CD4-positive, CD25-positive, alpha-beta regulatory T cell (primary cell): ENCODE results near the gene SLCO2B1. TPM values are rescaled to one million over a fixed set of nuclear protein-coding genes. Genes with fewer than 3 reads are reported as not detected.
A peak's percentile ranks its signal among the peaks of the same experiment; 100 is the strongest.

Experiments
- ATAC-seq, 2 donors: fragments of 150-1000 bp; cut with Tn5 transposase; one replicate each; pipeline ENCODE4 v1.10.0; 2021; ENCODE audit warnings: low read depth in 2 of 2, moderate number of reproducible peaks in 2 of 2, moderate library complexity in 1 of 2
- DNase-seq, 3 donors: peaks; one replicate each; pipeline versions ENCODE4 v3.0.0 to v3.0.0-alpha.2; 2012 to 2022; ENCODE audit warnings: mixed read lengths in 1 of 3
- H3K27ac ChIP-seq: one replicate; pipeline ENCODE4 v1.7.0; 2013; ENCODE audit warnings: mild to moderate bottlenecking, low read length; ENCODE audit not compliant: insufficient read depth, poor library complexity, severe bottlenecking
- H3K27me3 ChIP-seq: one replicate; pipeline ENCODE4 v1.7.0; 2013; ENCODE audit warnings: low read length; ENCODE audit not compliant: control insufficient read depth, insufficient read depth
- H3K36me3 ChIP-seq: one replicate; pipeline ENCODE4 v1.7.0; 2013; ENCODE audit warnings: mild to moderate bottlenecking, low read length, moderate library complexity; ENCODE audit not compliant: control insufficient read depth, insufficient read depth
- H3K4me1 ChIP-seq: 2 replicates; pipeline ENCODE4 v1.7.0; 2013; ENCODE audit warnings: mild to moderate bottlenecking, low read length; ENCODE audit not compliant: insufficient read depth, control insufficient read depth, poor library complexity, severe bottlenecking
- H3K4me3 ChIP-seq: one replicate; pipeline ENCODE4 v1.7.0; 2013; ENCODE audit warnings: low read depth, mild to moderate bottlenecking, low read length, moderate library complexity
- H3K9me3 ChIP-seq, 2 experiments: 1 replicate in 1 of 2; 2 replicates in 1 of 2; pipeline ENCODE4 v1.7.0; 2013; ENCODE audit warnings: low read length in 2 of 2, mild to moderate bottlenecking in 1 of 2, moderate library complexity in 1 of 2; ENCODE audit not compliant: control insufficient read depth in 2 of 2
- H3K27ac Mint-ChIP-seq, 3 donors: one replicate each; pipeline ENCODE4 v1.8.0; 2020 to 2022; ENCODE audit warnings: mild to moderate bottlenecking in 3 of 3, mixed read lengths in 3 of 3, moderate library complexity in 2 of 3
- H3K27me3 Mint-ChIP-seq: one replicate; pipeline ENCODE4 v1.8.0; 2022; ENCODE audit warnings: mild to moderate bottlenecking, mixed read lengths
- H3K36me3 Mint-ChIP-seq: one replicate; pipeline ENCODE4 v1.8.0; 2020; ENCODE audit warnings: mixed read lengths
- H3K4me1 Mint-ChIP-seq, 4 donors: one replicate each; pipeline ENCODE4 v1.8.0; 2020 to 2022; ENCODE audit warnings: mixed read lengths in 4 of 4, mild to moderate bottlenecking in 1 of 4
- H3K4me3 Mint-ChIP-seq, 4 donors: one replicate each; pipeline ENCODE4 v1.8.0; 2020 to 2022; ENCODE audit warnings: mild to moderate bottlenecking in 4 of 4, mixed read lengths in 4 of 4, moderate library complexity in 3 of 4
- H3K9me3 Mint-ChIP-seq, 7 donors: one replicate each; pipeline ENCODE4 v1.8.0; 2020 to 2022; ENCODE audit warnings: mixed read lengths in 7 of 7, mild to moderate bottlenecking in 3 of 7, moderate library complexity in 2 of 7
- polyA plus RNA-seq, 4 donors: library from polyadenylated mRNA; unstranded; fragments of 300-500 nt; fragmentation: Illumina TruSeq; gene quantifications; one replicate each; pipeline ENCODE4 v1.2.3, GENCODE V29; 2021
- total RNA-seq: library from RNA; stranded (reverse); gene quantifications from one replicate; pipeline ENCODE4 v1.2.3, GENCODE V29; 2022

The SLCO2B1 gene
- total and polyA plus RNA-seq, 5 donors from 2014 or later: not detected

GRCh38 chr11:75152651-75153427 lies 1.9 kb downstream of the SLCO2B1 start:
- H3K9me3 ChIP-seq: no peaks in the 10 kb centered on the region
- Mint-ChIP-seq H3K27me3 (peaks cover 4% of the 10 kb centered on the region), H3K4me1 (no peaks in the 10 kb centered on the region), H3K27ac (peak overlapping the region in 2 of 3 donors; percentile 20), H3K9me3 (no peaks in the 10 kb centered on the region), H3K4me3 (no peak overlapping the region), H3K36me3 (no peaks in the 10 kb centered on the region)
- DNase-seq (no peak), ATAC-seq (no peak)
- H3K4me1 ChIP-seq: no peaks in the 10 kb centered on the region
- H3K36me3 ChIP-seq: no peaks in the 10 kb centered on the region
- H3K27ac ChIP-seq: no peak overlapping the region
- H3K27me3 ChIP-seq: no peaks in the 10 kb centered on the region
- H3K4me3 ChIP-seq: no peak overlapping the region

- H3K27ac Mint-ChIP-seq: peak overlapping the region in 1 of 3 donors; percentile 56
- DNase-seq (no peak), ATAC-seq (no peak)
- no peak overlapping the region for H3K4me3 Mint-ChIP-seq
- H3K36me3 Mint-ChIP-seq: no peaks in the 10 kb centered on the region
- H3K9me3 ChIP-seq: no peaks in the 10 kb centered on the region
- H3K36me3 ChIP-seq: no peaks in the 10 kb centered on the region
- no peak overlapping the region for H3K4me3 ChIP-seq
- H3K27me3 Mint-ChIP-seq: peaks cover 4% of the 10 kb centered on the region
- H3K9me3 Mint-ChIP-seq: no peaks in the 10 kb centered on the region
- H3K27ac ChIP-seq: no peak overlapping the region
- H3K27me3 ChIP-seq: no peaks in the 10 kb centered on the region
- no peaks in the 10 kb centered on the region for H3K4me1 Mint-ChIP-seq
- H3K4me1 ChIP-seq: no peaks in the 10 kb centered on the region
Observed at GRCh38 chr11:75154646-75155569, 4.0 kb downstream of the SLCO2B1 start.

GRCh38 chr11:75155570-75156422 lies 4.9 kb downstream of the SLCO2B1 start:
- no peak for ATAC-seq

GRCh38 chr11:75158241-75158640 lies 7.3 kb downstream of the SLCO2B1 start:
- H3K27ac Mint-ChIP-seq: no peak overlapping the region
- no peaks in the 10 kb centered on the region for H3K36me3 ChIP-seq

More at GRCh38 chr11:75155570-75156422, 4.9 kb downstream of the SLCO2B1 start:
- no peak overlapping the region for H3K27ac ChIP-seq
- Mint-ChIP-seq H3K4me3 (no peak overlapping the region), H3K36me3 (no peaks in the 10 kb centered on the region), H3K27me3 (peaks cover 8% of the 10 kb centered on the region), H3K27ac (peak overlapping the region in 1 of 3 donors; percentile 93), H3K9me3 (peaks cover 0 to 3% (median 0%) of the 10 kb centered on the region in 7 donors), H3K4me1 (no peaks in the 10 kb centered on the region)
- H3K9me3 ChIP-seq: no peaks in the 10 kb centered on the region
- no peaks in the 10 kb centered on the region for H3K4me1 ChIP-seq
- no peak overlapping the region for H3K4me3 ChIP-seq
- no peaks in the 10 kb centered on the region for H3K36me3 ChIP-seq
- DNase-seq: no peak
- H3K27me3 ChIP-seq: no peaks in the 10 kb centered on the region

GRCh38 chr11:75158696-75159150 lies 7.8 kb downstream of the SLCO2B1 start:
- no peaks in the 10 kb centered on the region for H3K36me3 ChIP-seq
- ATAC-seq (no peak), DNase-seq (no peak)
- H3K9me3 ChIP-seq: no peaks in the 10 kb centered on the region
- Mint-ChIP-seq H3K36me3 (no peaks in the 10 kb centered on the region), H3K9me3 (peaks cover 0 to 7% (median 0%) of the 10 kb centered on the region in 7 donors), H3K27me3 (peaks cover 8% of the 10 kb centered on the region), H3K4me3 (no peak overlapping the region), H3K4me1 (peaks cover 0 to 2% (median 0%) of the 10 kb centered on the region in 4 donors), H3K27ac (no peak overlapping the region)
- H3K27ac ChIP-seq: no peak overlapping the region
- H3K4me3 ChIP-seq: no peak overlapping the region
- no peaks in the 10 kb centered on the region for H3K4me1 ChIP-seq
- no peaks in the 10 kb centered on the region for H3K27me3 ChIP-seq

More at GRCh38 chr11:75158241-75158640, 7.3 kb downstream of the SLCO2B1 start:
- Histone ChIP-seq H3K4me1 (no peaks in the 10 kb centered on the region), H3K27ac (no peak overlapping the region), H3K27me3 (no peaks in the 10 kb centered on the region), H3K4me3 (no peak overlapping the region), H3K9me3 (no peaks in the 10 kb centered on the region)
- DNase-seq: no peak
- ATAC-seq: no peak
- Mint-ChIP-seq H3K27me3 (peaks cover 12% of the 10 kb centered on the region), H3K36me3 (no peaks in the 10 kb centered on the region), H3K4me3 (no peak overlapping the region), H3K4me1 (peaks cover 0 to 2% (median 0%) of the 10 kb centered on the region in 4 donors), H3K9me3 (peaks cover 0 to 7% (median 0%) of the 10 kb centered on the region in 7 donors)

GRCh38 chr11:75159151-75159953 lies 8.4 kb downstream of the SLCO2B1 start:
- no peak for ATAC-seq
- Mint-ChIP-seq H3K4me1 (peaks cover 0 to 2% (median 0%) of the 10 kb centered on the region in 4 donors), H3K9me3 (peaks cover 0 to 7% (median 0%) of the 10 kb centered on the region in 7 donors), H3K36me3 (no peaks in the 10 kb centered on the region), H3K4me3 (no peak overlapping the region), H3K27ac (no peak overlapping the region), H3K27me3 (peaks cover 12% of the 10 kb centered on the region)
- no peak overlapping the region for H3K4me3 ChIP-seq
- H3K27me3 ChIP-seq: no peaks in the 10 kb centered on the region
- no peak overlapping the region for H3K27ac ChIP-seq
- H3K9me3 ChIP-seq: no peaks in the 10 kb centered on the region
- no peak for DNase-seq
- H3K36me3 ChIP-seq: no peaks in the 10 kb centered on the region
- H3K4me1 ChIP-seq: no peaks in the 10 kb centered on the region
